IMR-90 (cell line): ENCODE measurements around the gene TMPRSS7.

Experiments used
- CHD1 ChIP-seq: IDR thresholded peaks from 2 replicates; pipeline ENCODE4 v1.6.1; 2012; ENCODE audit warnings: low read depth, low read length, improper control_type of control experiment
- FOS ChIP-seq: fragments of 150-350 bp; IDR thresholded peaks from 2 replicates; pipeline ENCODE4 v1.6.1; 2016; ENCODE audit warnings: low read depth, low read length
- MAZ ChIP-seq: IDR thresholded peaks from 2 replicates; pipeline ENCODE4 v1.6.1; 2012; ENCODE audit warnings: low read depth, mild to moderate bottlenecking, low read length, improper control_type of control experiment, moderate library complexity, borderline replicate concordance
- NFE2L2 ChIP-seq: fragments of 150-350 bp; IDR thresholded peaks from 2 replicates; pipeline ENCODE4 v1.6.1; 2016; ENCODE audit warnings: low read depth, mild to moderate bottlenecking, low read length
- POLR2A ChIP-seq: IDR thresholded peaks from 2 replicates; pipeline ENCODE4 v1.6.1; 2012; ENCODE audit warnings: mild to moderate bottlenecking, low read depth, low read length
- RAD21 ChIP-seq: IDR thresholded peaks from 2 replicates; pipeline ENCODE4 v1.6.1; 2012; ENCODE audit warnings: low read length, improper control_type of control experiment
- TF ChIP-seq, protein P1 (sequence below): conservative IDR thresholded peaks from 2 replicates; pipeline ENCODE4 v1.5.1; 2012; ENCODE audit warnings: mild to moderate bottlenecking, low read depth, low read length, improper control_type of control experiment

DNA sequence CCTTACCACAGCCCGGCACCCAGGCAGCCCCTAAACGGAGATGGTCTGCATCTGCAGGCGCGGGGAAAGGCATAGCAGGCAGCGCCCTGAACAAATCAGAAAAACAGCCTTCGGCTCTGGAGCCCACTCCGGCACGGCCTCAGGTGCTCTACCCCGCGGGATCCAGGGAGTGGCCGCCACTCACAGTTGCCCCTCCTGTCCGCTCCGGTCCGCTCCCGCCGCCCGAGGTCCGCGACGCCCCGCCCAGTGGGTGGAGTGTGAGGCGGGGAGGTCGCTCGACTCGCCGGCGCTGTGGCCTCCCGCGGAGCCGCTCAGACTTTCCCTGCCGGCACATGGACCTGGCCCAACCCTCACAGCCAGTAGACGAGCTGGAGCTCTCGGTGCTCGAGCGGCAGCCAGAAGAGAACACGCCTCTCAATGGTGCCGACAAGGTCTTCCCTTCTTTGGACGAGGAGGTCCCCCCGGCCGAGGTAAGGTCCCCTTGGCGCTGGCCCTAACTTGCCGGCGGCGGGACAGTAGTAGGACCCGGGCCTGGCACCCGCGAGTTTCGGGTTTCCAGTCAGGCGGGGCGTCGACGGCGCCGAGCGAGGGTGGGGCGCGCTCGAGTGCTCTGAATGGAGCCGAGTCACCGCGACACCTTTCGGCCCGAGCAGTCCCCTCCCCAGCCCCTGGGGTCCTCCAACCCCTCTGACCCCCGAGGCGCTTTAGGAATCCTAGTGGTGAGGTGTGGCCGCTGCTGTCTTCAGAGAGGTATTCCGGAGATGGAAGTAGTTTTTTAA, 51.7 kb downstream of the TMPRSS7 start, which contains the start of gene C3orf52:
- TF ChIP-seq NFE2L2 (no peak), RAD21 (no peak), POLR2A (peak; percentile 87), CHD1 (no peak), FOS (no peak), MAZ (peak; percentile 39; the same call in 1 of the 2 replicates)
- TF ChIP-seq, protein P1, sequence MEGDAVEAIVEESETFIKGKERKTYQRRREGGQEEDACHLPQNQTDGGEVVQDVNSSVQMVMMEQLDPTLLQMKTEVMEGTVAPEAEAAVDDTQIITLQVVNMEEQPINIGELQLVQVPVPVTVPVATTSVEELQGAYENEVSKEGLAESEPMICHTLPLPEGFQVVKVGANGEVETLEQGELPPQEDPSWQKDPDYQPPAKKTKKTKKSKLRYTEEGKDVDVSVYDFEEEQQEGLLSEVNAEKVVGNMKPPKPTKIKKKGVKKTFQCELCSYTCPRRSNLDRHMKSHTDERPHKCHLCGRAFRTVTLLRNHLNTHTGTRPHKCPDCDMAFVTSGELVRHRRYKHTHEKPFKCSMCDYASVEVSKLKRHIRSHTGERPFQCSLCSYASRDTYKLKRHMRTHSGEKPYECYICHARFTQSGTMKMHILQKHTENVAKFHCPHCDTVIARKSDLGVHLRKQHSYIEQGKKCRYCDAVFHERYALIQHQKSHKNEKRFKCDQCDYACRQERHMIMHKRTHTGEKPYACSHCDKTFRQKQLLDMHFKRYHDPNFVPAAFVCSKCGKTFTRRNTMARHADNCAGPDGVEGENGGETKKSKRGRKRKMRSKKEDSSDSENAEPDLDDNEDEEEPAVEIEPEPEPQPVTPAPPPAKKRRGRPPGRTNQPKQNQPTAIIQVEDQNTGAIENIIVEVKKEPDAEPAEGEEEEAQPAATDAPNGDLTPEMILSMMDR = no peak
